Mesothelial cell of epicardium (in vitro differentiated cells): ENCODE results near the gene ATF6B. TPM values are rescaled to one million over a fixed set of nuclear protein-coding genes. Genes with fewer than 3 reads are reported as not detected.
A peak's percentile ranks its signal among the peaks of the same experiment; 100 is the strongest.

ENCODE experiments used
- DNase-seq, 2 experiments: peaks; one replicate each; pipeline ENCODE4 v3.0.0; 2021; ENCODE audit warnings: low spot score in 2 of 2; ENCODE audit not compliant: unreplicated experiment in 2 of 2
- H3K27ac Mint-ChIP-seq: 2 replicates; pipeline ENCODE4 v1.8.0; 2021; ENCODE audit warnings: mixed read lengths
- H3K27me3 Mint-ChIP-seq: 2 replicates; pipeline ENCODE4 v1.8.0; 2021; ENCODE audit warnings: low read depth, mixed read lengths
- H3K36me3 Mint-ChIP-seq: 2 replicates; pipeline ENCODE4 v1.8.0; 2021; ENCODE audit warnings: mixed read lengths
- H3K4me1 Mint-ChIP-seq: 2 replicates; pipeline ENCODE4 v1.8.0; 2021; ENCODE audit warnings: mixed read lengths
- H3K4me3 Mint-ChIP-seq: 2 replicates; pipeline ENCODE4 v1.8.0; 2021; ENCODE audit warnings: mild to moderate bottlenecking, moderate library complexity, mixed read lengths
- H3K9me3 Mint-ChIP-seq: 2 replicates; pipeline ENCODE4 v1.8.0; 2021; ENCODE audit warnings: mixed read lengths
- CTCF ChIP-seq: fragments of 200-600 bp; sonication (generic); IDR thresholded peaks from one replicate; pipeline ENCODE4 v1.5.0; 2021; ENCODE audit warnings: antibody characterized with exemption; ENCODE audit not compliant: unreplicated experiment
- total RNA-seq: library from RNA; stranded (reverse); gene quantifications from 3 replicates; pipeline ENCODE4 v1.2.1, GENCODE V29; 2021

The ATF6B gene
- total RNA-seq, 1 donor from 2014 or later = 96.3 TPM

- Mint-ChIP-seq H3K4me3 (no peak overlapping the region), H3K27me3 (peaks cover 38% of the 10 kb centered on the region), H3K27ac (no peak overlapping the region), H3K36me3 (peaks cover 4% of the 10 kb centered on the region), H3K9me3 (no peaks in the 10 kb centered on the region), H3K4me1 (peaks cover 25% of the 10 kb centered on the region)
- DNase-seq = no peak
- TF ChIP-seq CTCF = no peak
Observed at GRCh38 chr6:32110632-32111031, 17.4 kb downstream of the ATF6B start.

GRCh38 chr6:32109765-32110160 lies 18.3 kb downstream of the ATF6B start:
- H3K27me3 Mint-ChIP-seq = peaks cover 45% of the 10 kb centered on the region
- TF ChIP-seq CTCF = no peak

GRCh38 chr6:32109114-32109764 lies 18.8 kb downstream of the ATF6B start, which contains the start of gene TNXB:
TNXB (minus strand) TSS chr6:32109338; CDS start chr6:32098198, 11,140 bp downstream.
- H3K9me3 Mint-ChIP-seq = no peaks in the 10 kb centered on the region
- H3K27me3 Mint-ChIP-seq = peaks cover 48% of the 10 kb centered on the region
- H3K27ac Mint-ChIP-seq = peak within 1 kb of the TSS; percentile 65
- TF ChIP-seq CTCF = no peak
- DNase-seq = no peak
- peak within 1 kb of the TSS; percentile 1 for H3K4me3 Mint-ChIP-seq
- H3K36me3 Mint-ChIP-seq = no peaks in the 10 kb centered on the region
- peaks cover 18% of the 10 kb centered on the region for H3K4me1 Mint-ChIP-seq

More at GRCh38 chr6:32109765-32110160, 18.3 kb downstream of the ATF6B start:
- Mint-ChIP-seq H3K27ac (no peak overlapping the region), H3K36me3 (peaks cover 2% of the 10 kb centered on the region), H3K4me3 (no peak overlapping the region), H3K9me3 (no peaks in the 10 kb centered on the region), H3K4me1 (peaks cover 20% of the 10 kb centered on the region)
- no peak for DNase-seq

GRCh38 chr6:32108727-32109113 lies 19.3 kb downstream of the ATF6B start:
- TF ChIP-seq CTCF = no peak
- H3K4me1 Mint-ChIP-seq = peaks cover 18% of the 10 kb centered on the region
- H3K4me3 Mint-ChIP-seq = peak overlapping the region; percentile 1
- no peaks in the 10 kb centered on the region for H3K36me3 Mint-ChIP-seq
- H3K27ac Mint-ChIP-seq = peak overlapping the region; percentile 65
- DNase-seq = no peak
- peaks cover 50% of the 10 kb centered on the region for H3K27me3 Mint-ChIP-seq
- no peaks in the 10 kb centered on the region for H3K9me3 Mint-ChIP-seq

GRCh38 chr6:32108094-32108627 lies 19.9 kb downstream of the ATF6B start:
- no peak overlapping the region for H3K4me3 Mint-ChIP-seq
- peak overlapping the region; percentile 65 for H3K27ac Mint-ChIP-seq

More at GRCh38 chr6:32108094-32108627, 19.9 kb downstream of the ATF6B start:
- H3K4me1 Mint-ChIP-seq = peaks cover 18% of the 10 kb centered on the region
- H3K36me3 Mint-ChIP-seq = no peaks in the 10 kb centered on the region
- DNase-seq = no peak
- TF ChIP-seq CTCF = no peak
- peaks cover 53% of the 10 kb centered on the region for H3K27me3 Mint-ChIP-seq
- no peaks in the 10 kb centered on the region for H3K9me3 Mint-ChIP-seq
